ENCODE measurements around the gene PROCA1.

Gene PROCA1

GRCh38 chr17:28705728-28706334, 5.9 kb downstream of the PROCA1 start:
- no peak for DNase-seq

GRCh38 chr17:28705074-28705659, 6.5 kb downstream of the PROCA1 start:
- no peak for DNase-seq

GRCh38 chr17:28704219-28704858, 7.3 kb downstream of the PROCA1 start:
- no peak for DNase-seq

- no peak for DNase-seq
These were observed 8.0 kb downstream of the PROCA1 start for GRCh38 chr17:28703552-28704218.

- DNase-seq: no peak
These were observed 8.9 kb downstream of the PROCA1 start for GRCh38 chr17:28702752-28703150.

- no peak for DNase-seq
These were observed 9.5 kb downstream of the PROCA1 start for GRCh38 chr17:28702026-28702751.

GRCh38 chr17:28700830-28701492, 10.7 kb downstream of the PROCA1 start:
- DNase-seq: no peak

GRCh38 chr17:28700278-28700677, 11.4 kb downstream of the PROCA1 start:
- no peak for DNase-seq

GRCh38 chr17:28698253-28698941, 13.3 kb downstream of the PROCA1 start:
- no peak for DNase-seq

GRCh38 chr17:28693869-28694268, 17.8 kb downstream of the PROCA1 start:
- DNase-seq: no peak

- no peak for DNase-seq
These were observed 22.7 kb downstream of the PROCA1 start for GRCh38 chr17:28689011-28689410.

- no peak for DNase-seq
These were observed 23.2 kb downstream of the PROCA1 start for GRCh38 chr17:28688481-28688880.

GRCh38 chr17:28686296-28686695, 25.4 kb downstream of the PROCA1 start:
- DNase-seq: no peak

GRCh38 chr17:28685366-28685765, 26.3 kb downstream of the PROCA1 start:
- DNase-seq: no peak

GRCh38 chr17:28684963-28685362, 26.7 kb downstream of the PROCA1 start:
- DNase-seq: no peak

- no peak for DNase-seq
These were observed 29.0 kb downstream of the PROCA1 start for GRCh38 chr17:28682655-28683054.

- DNase-seq: no peak
These were observed 35.7 kb downstream of the PROCA1 start for GRCh38 chr17:28675980-28676379.

GRCh38 chr17:28675490-28675889, 36.2 kb downstream of the PROCA1 start:
- DNase-seq: no peak

GRCh38 chr17:28669918-28670317, 41.8 kb downstream of the PROCA1 start:
- no peak for DNase-seq

GRCh38 chr17:28667870-28668269, 43.8 kb downstream of the PROCA1 start:
- no peak for DNase-seq

- no peak for DNase-seq
These were observed 45.7 kb downstream of the PROCA1 start for GRCh38 chr17:28665994-28666393.

GRCh38 chr17:28663723-28664122, 48.0 kb downstream of the PROCA1 start:
- DNase-seq: no peak

All from NCI-H2081 treated with DMSO at 0.1 percent for 48 hours (cell line).